ENCODE data around the gene PPM1F. TPM values are rescaled to one million over a fixed set of nuclear protein-coding genes. Genes with fewer than 3 reads are reported as not detected.
A peak's percentile ranks its signal among the peaks of the same experiment; 100 is the strongest.
"Not testable (repeated sequence)": the region's sequence is repeated elsewhere in the genome, so short reads cannot be mapped to it uniquely, and the experiment has no call there.

PPM1F gene
- total RNA-seq, 2 experiments from 2014 or later: 23.0 to 24.3 TPM

DNA sequence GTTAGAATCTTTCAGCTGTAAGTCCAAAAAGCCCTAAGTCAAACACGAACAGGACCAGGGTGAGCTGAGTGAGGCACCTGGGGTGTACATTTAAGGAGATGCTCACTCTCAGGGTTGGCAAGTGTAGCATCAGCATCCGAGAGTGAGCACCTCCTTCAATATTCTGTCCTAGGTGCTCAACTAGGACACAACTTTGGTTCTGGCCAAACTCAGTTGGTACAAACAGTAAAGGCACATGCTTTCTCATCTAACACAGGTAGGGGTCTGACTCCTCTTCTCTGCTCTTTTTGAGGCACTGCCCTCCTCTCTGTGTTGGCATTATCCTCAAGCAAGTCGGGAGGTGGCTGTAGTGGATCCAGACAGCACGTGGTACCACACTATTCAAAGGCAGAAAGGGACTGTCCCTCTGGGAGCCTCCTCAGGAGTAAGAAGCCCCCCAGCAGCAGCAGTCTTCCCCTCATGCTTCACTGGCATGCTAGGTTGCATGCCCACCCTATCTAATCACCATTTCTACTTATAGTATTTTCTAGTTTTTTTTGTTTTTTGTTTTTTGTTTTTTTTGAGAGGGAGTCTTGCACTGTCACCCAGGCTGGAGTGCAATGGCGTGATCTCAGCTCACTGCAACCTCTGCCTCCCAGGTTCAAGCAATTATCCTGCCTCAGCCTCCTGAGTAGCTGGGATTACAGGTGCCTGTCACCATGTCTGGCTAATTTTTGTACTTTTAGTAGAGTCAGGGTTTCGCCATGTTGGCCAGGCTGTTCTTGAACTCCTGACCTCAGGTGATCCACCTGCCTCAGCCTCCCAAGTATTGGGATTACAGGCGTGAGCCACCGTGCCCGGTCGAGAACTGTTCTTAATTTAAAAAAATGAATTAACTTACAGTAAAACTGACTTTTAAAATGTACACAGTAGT, 70.6 kb downstream of the PPM1F start:
- Mint-ChIP-seq H3K36me3 (ENCODE audit: low read depth) (no peaks in the 10 kb centered on the region), H3K27me3 (ENCODE audit: low read depth) (no peaks in the 10 kb centered on the region), H3K4me1 (ENCODE audit: low read depth) (no peaks in the 10 kb centered on the region), H3K4me3 (no peak overlapping the region), H3K27ac (no peak overlapping the region), H3K9me3 (no peaks in the 10 kb centered on the region)
- no peak for DNase-seq
- intact Hi-C loops (cut with micrococcal nuclease): no loop called here
- CTCF ChIA-PET: interaction anchor here (0.7 kb wide), 1 partner anchor 24 kb away, joined by 3 read pairs; no protein-coding TSS in a partner anchor

DNA sequence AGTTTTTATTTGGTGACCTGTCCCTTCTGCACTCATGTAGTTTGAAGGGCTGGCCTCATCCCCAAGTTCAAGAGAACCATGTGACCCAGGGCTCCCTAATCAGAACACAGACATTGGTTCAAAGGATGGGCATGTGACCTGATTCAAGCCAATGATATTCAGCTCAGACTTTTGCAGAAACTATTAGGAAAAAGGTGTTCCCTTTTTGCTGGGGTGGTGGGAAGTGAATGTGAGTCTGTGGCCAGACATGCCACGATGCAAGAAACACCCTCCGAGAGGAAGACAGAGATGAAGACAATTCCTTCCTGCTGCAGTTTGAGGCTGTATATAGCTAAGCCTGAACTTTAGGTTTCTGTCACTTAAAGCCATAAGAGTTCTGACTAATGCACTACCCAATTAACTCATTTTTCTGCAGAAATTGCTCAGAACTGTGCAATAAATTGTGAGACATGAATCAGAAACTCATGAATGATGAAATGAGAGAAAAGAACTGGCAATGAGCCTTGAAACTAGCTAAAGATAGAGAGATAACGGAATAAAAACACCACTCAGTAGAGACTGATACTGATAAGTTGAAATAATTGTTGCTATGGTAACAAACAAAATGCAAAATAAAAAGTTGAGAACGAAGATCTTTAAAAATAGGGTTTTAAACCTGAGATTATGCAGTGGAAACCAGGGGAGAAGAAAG, 76.0 kb downstream of the PPM1F start:
- H3K9me3 Mint-ChIP-seq: no peaks in the 10 kb centered on the region
- CTCF ChIA-PET: interaction anchor here (0.7 to 0.8 kb wide), 2 partner anchors 9 to 16 kb away, joined by 3 read pairs; partner anchors contain the start of gene MAPK1
- H3K4me3 Mint-ChIP-seq: no peak overlapping the region
- intact Hi-C loops (cut with micrococcal nuclease): loop anchor here (1.0 to 2.0 kb wide), 3 partner anchors 8 to 60 kb away; no protein-coding TSS in a partner anchor
- H3K4me1 Mint-ChIP-seq (ENCODE audit: low read depth): peaks cover 14% of the 10 kb centered on the region
- no peaks in the 10 kb centered on the region for H3K27me3 Mint-ChIP-seq (ENCODE audit: low read depth)
- peak overlapping the region; percentile 57 for H3K27ac Mint-ChIP-seq
- no peaks in the 10 kb centered on the region for H3K36me3 Mint-ChIP-seq (ENCODE audit: low read depth)
- peak; percentile 68 for DNase-seq

DNA sequence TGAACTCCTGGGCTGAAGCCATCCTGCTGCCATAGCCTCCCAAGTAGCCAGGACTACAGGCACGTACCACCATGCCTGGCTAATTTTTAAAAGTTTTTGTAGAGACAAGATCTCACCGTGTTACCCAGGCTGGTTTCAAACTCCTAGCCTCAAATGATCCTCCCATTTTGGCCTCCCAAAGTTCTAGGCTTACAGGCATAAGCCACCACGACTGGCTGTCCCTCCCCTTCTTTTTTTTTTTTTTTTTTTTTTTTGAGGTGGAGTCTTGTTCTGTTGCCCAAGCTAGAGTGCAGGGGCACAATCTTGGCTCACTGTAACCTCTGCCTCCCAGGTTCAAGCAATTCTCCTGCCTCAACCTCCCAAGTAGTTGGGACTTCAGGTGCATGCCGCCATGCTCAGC, 77.7 kb downstream of the PPM1F start:
- CTCF ChIA-PET; H3K27ac Mint-ChIP-seq; H3K27me3 Mint-ChIP-seq (ENCODE audit: low read depth); intact Hi-C loops (cut with micrococcal nuclease); H3K4me3 Mint-ChIP-seq; H3K9me3 Mint-ChIP-seq; DNase-seq; H3K36me3 Mint-ChIP-seq (ENCODE audit: low read depth): not testable (repeated sequence)
- H3K4me1 Mint-ChIP-seq (ENCODE audit: low read depth): peaks cover 14% of the 10 kb centered on the region

- CTCF ChIA-PET: no interaction called here
- Mint-ChIP-seq H3K27me3 (ENCODE audit: low read depth) (no peaks in the 10 kb centered on the region), H3K27ac (no peak overlapping the region), H3K36me3 (ENCODE audit: low read depth) (no peaks in the 10 kb centered on the region), H3K4me3 (no peak overlapping the region), H3K9me3 (no peaks in the 10 kb centered on the region), H3K4me1 (ENCODE audit: low read depth) (peaks cover 18% of the 10 kb centered on the region)
- intact Hi-C loops (cut with micrococcal nuclease): no loop called here
- no peak for DNase-seq
These were observed 79.0 kb downstream of the PPM1F start for GRCh38 chr22:21873619-21874018.

DNA sequence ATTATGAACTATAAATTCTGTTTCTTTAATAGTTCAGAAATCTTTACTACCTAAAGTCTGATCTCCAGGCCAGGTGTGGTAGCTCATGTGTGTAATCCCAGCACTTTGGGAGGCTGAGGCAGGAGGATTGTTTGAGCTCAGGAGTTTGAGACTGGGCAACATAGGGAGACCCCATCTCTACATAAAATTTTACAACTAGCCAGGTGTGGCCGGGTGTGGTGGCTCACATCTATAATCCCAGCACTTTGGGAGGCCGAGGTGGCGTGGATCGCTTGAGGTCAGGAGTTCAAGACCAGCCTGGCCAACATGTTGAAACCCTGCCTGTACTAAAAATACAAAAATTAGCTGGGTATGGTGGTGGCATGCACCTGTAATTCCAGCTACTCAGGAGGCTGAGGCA, 79.9 kb downstream of the PPM1F start:
- H3K36me3 Mint-ChIP-seq (ENCODE audit: low read depth); H3K27ac Mint-ChIP-seq; H3K27me3 Mint-ChIP-seq (ENCODE audit: low read depth); DNase-seq; H3K4me3 Mint-ChIP-seq; H3K9me3 Mint-ChIP-seq; CTCF ChIA-PET; intact Hi-C loops (cut with micrococcal nuclease): not testable (repeated sequence)
- peaks cover 25% of the 10 kb centered on the region for H3K4me1 Mint-ChIP-seq (ENCODE audit: low read depth)

Other genes starting within 250 kb of the PPM1F start
- 1 to 10 TPM in 1 of 2 experiments, under 1 TPM in 1; 0.88 to 1.6 TPM for gene YPEL1, start 217.1 kb downstream of the PPM1F start, total RNA-seq
- gene MAPK1, start 85.2 kb downstream of the PPM1F start, total RNA-seq: 10 to 100 TPM; 74.0 to 82.6 TPM
- gene TOP3B, start 29.9 kb upstream of the PPM1F start, total RNA-seq: 10 to 100 TPM; 41.2 to 41.4 TPM